GM12875 (cell line): Measurements from ENCODE around the gene LOC128125822.

ENCODE experiments used
- H3K4me3 ChIP-seq: one replicate; pipeline ENCODE4 v1.5.1; 2011; ENCODE audit warnings: low read depth, low read length, control low read depth
- CTCF ChIP-seq: IDR thresholded peaks from 2 replicates; pipeline ENCODE4 v1.5.1; 2011; ENCODE audit warnings: low read depth, mild to moderate bottlenecking, control low read depth, inconsistent platforms, low read length, moderate library complexity, borderline replicate concordance; ENCODE audit not compliant: insufficient read depth

The LOC128125822 gene

GRCh38 chr6:63543001-63543400, 29.3 kb upstream of the LOC128125822 start:
- no peak for TF ChIP-seq CTCF
- H3K4me3 ChIP-seq, result no peak overlapping the region

- TF ChIP-seq CTCF, result no peak
These were observed 28.3 kb upstream of the LOC128125822 start for GRCh38 chr6:63543982-63544381.

GRCh38 chr6:63546236-63546635, 26.0 kb upstream of the LOC128125822 start:
- TF ChIP-seq CTCF, result no peak
- H3K4me3 ChIP-seq, result no peak overlapping the region

More at GRCh38 chr6:63543982-63544381, 28.3 kb upstream of the LOC128125822 start:
- H3K4me3 ChIP-seq, result no peak overlapping the region

- no peak overlapping the region for H3K4me3 ChIP-seq
- TF ChIP-seq CTCF, result no peak
These were observed 25.6 kb upstream of the LOC128125822 start for GRCh38 chr6:63546697-63547096.

- no peak for TF ChIP-seq CTCF
- H3K4me3 ChIP-seq, result no peak overlapping the region
These were observed 23.2 kb upstream of the LOC128125822 start for GRCh38 chr6:63549076-63549475.

- H3K4me3 ChIP-seq, result no peak overlapping the region
- TF ChIP-seq CTCF, result no peak
These were observed 19.1 kb upstream of the LOC128125822 start for GRCh38 chr6:63553208-63553607.

GRCh38 chr6:63553900-63554299, 18.4 kb upstream of the LOC128125822 start:
- TF ChIP-seq CTCF, result no peak
- no peak overlapping the region for H3K4me3 ChIP-seq
